H9 (cell line): ENCODE results near the gene PAK5. TPM values are rescaled to one million over a fixed set of nuclear protein-coding genes. Genes with fewer than 3 reads are reported as not detected.

Experiments used
- DNase-seq: peaks from one replicate; pipeline ENCODE4 v3.0.0-alpha.2; 2017
- H2AFZ ChIP-seq: one replicate; pipeline ENCODE4 v1.6.1; 2013; ENCODE audit warnings: mild to moderate bottlenecking, low read length, control low read depth, moderate library complexity
- H2AK5ac ChIP-seq: 2 replicates; pipeline ENCODE4 v1.6.1; 2013; ENCODE audit warnings: low read length, control low read depth, mixed read lengths; ENCODE audit not compliant: insufficient read length
- H2BK120ac ChIP-seq: one replicate; pipeline ENCODE4 v1.6.1; 2013; ENCODE audit warnings: low read depth, mild to moderate bottlenecking, low read length, control low read depth, inconsistent platforms; ENCODE audit not compliant: poor library complexity, severe bottlenecking
- H2BK12ac ChIP-seq: 2 replicates; pipeline ENCODE4 v1.6.1; 2013; ENCODE audit warnings: low read length, control low read depth, mixed read lengths, low read depth; ENCODE audit not compliant: insufficient read length
- H2BK15ac ChIP-seq: 2 replicates; pipeline ENCODE4 v1.6.1; 2013; ENCODE audit warnings: low read depth, low read length, control low read depth
- H2BK20ac ChIP-seq: one replicate; pipeline ENCODE4 v1.6.1; 2013; ENCODE audit warnings: low read depth, mild to moderate bottlenecking, low read length, control low read depth, inconsistent platforms; ENCODE audit not compliant: poor library complexity, severe bottlenecking
- H2BK5ac ChIP-seq: 2 replicates; pipeline ENCODE4 v1.6.1; 2013; ENCODE audit warnings: low read length, control low read depth, mixed read lengths; ENCODE audit not compliant: insufficient read length
- H3K14ac ChIP-seq: 2 replicates; pipeline ENCODE4 v1.6.1; 2013; ENCODE audit warnings: low read length, control low read depth; ENCODE audit not compliant: insufficient read depth
- H3K18ac ChIP-seq: 2 replicates; pipeline ENCODE4 v1.6.1; 2013; ENCODE audit warnings: low read depth, mild to moderate bottlenecking, mixed read lengths, low read length, control low read depth; ENCODE audit not compliant: insufficient read length
- H3K23ac ChIP-seq: 2 replicates; pipeline ENCODE4 v1.6.1; 2013; ENCODE audit warnings: low read length, control low read depth, mixed read lengths, low read depth; ENCODE audit not compliant: insufficient read length
- H3K23me2 ChIP-seq: 2 replicates; pipeline ENCODE4 v1.6.1; 2013; ENCODE audit warnings: low read depth, mild to moderate bottlenecking, mixed read lengths, low read length, control low read depth; ENCODE audit not compliant: insufficient read length, poor library complexity, severe bottlenecking
- H3K27ac ChIP-seq: 2 replicates; pipeline ENCODE4 v1.5.1; 2013; ENCODE audit warnings: low read length, control low read depth, mixed read lengths, low read depth; ENCODE audit not compliant: insufficient read length
- H3K27me3 ChIP-seq: 2 replicates; pipeline ENCODE4 v1.6.1; 2013; ENCODE audit warnings: low read length, control low read depth, inconsistent platforms; ENCODE audit not compliant: insufficient read depth
- H3K4ac ChIP-seq: 2 replicates; pipeline ENCODE4 v1.6.1; 2013; ENCODE audit warnings: low read depth, mild to moderate bottlenecking, control low read depth, inconsistent platforms, low read length, moderate library complexity
- H3K4me1 ChIP-seq: 2 replicates; pipeline ENCODE4 v1.6.1; 2013; ENCODE audit warnings: low read length, control low read depth, inconsistent platforms; ENCODE audit not compliant: insufficient read depth
- H3K4me2 ChIP-seq: 2 replicates; pipeline ENCODE4 v1.6.1; 2013; ENCODE audit warnings: low read length, control low read depth, mixed read lengths; ENCODE audit not compliant: insufficient read length, insufficient read depth
- H3K56ac ChIP-seq: 2 replicates; pipeline ENCODE4 v1.6.1; 2013; ENCODE audit warnings: low read depth, mild to moderate bottlenecking, mixed read lengths, low read length, control low read depth; ENCODE audit not compliant: insufficient read length
- H3K79me1 ChIP-seq: 2 replicates; pipeline ENCODE4 v1.6.1; 2013; ENCODE audit warnings: low read depth, mild to moderate bottlenecking, moderate library complexity, low read length, control low read depth, inconsistent platforms; ENCODE audit not compliant: insufficient read depth, poor library complexity, severe bottlenecking
- H3K79me2 ChIP-seq: 2 replicates; pipeline ENCODE4 v1.6.1; 2013; ENCODE audit warnings: low read length, control low read depth, inconsistent platforms; ENCODE audit not compliant: insufficient read depth
- H3K9ac ChIP-seq: 2 replicates; pipeline ENCODE4 v1.6.1; 2013; ENCODE audit warnings: low read length, control low read depth, mixed read lengths; ENCODE audit not compliant: insufficient read length; ENCODE audit errors: extremely low read depth
- H3K9me3 ChIP-seq: one replicate; pipeline ENCODE4 v1.6.1; 2013; ENCODE audit warnings: low read depth, low read length, inconsistent platforms; ENCODE audit not compliant: control insufficient read depth
- H3T11ph ChIP-seq: one replicate; pipeline ENCODE4 v1.6.1; 2013; ENCODE audit warnings: mild to moderate bottlenecking, low read length, control low read depth, inconsistent platforms
- H4K20me1 ChIP-seq: one replicate; pipeline ENCODE4 v1.6.1; 2013; ENCODE audit not compliant: control insufficient read depth, insufficient read length, insufficient read depth
- H4K5ac ChIP-seq: 2 replicates; pipeline ENCODE4 v1.6.1; 2013; ENCODE audit warnings: low read depth, mild to moderate bottlenecking, mixed read lengths, low read length, control low read depth; ENCODE audit not compliant: insufficient read length
- H4K8ac ChIP-seq: replicated peaks from 2 replicates; pipeline ENCODE4 v1.6.1; 2013; ENCODE audit warnings: low read length, control low read depth, mixed read lengths, low read depth; ENCODE audit not compliant: insufficient read length
- H4K91ac ChIP-seq: 2 replicates; pipeline ENCODE4 v1.6.1; 2013; ENCODE audit warnings: low read depth, mild to moderate bottlenecking, moderate library complexity, mixed read lengths, low read length, control low read depth; ENCODE audit not compliant: insufficient read length
- H3K27ac Mint-ChIP-seq, 3 experiments: 2 replicates in 2 of 3; 3 replicates in 1 of 3; pipeline ENCODE4 v1.8.0; 2020 to 2021; ENCODE audit warnings: mixed read lengths in 3 of 3, mild to moderate bottlenecking in 1 of 3, moderate library complexity in 1 of 3
- H3K27me3 Mint-ChIP-seq: 2 replicates; pipeline ENCODE4 v1.8.0; 2021; ENCODE audit warnings: low read depth, mild to moderate bottlenecking, moderate library complexity, mixed read lengths
- H3K36me3 Mint-ChIP-seq, 3 experiments: 2 replicates in 2 of 3; 3 replicates in 1 of 3; pipeline ENCODE4 v1.8.0; 2020 to 2021; ENCODE audit warnings: low read depth in 3 of 3, mixed read lengths in 3 of 3; ENCODE audit not compliant: insufficient read depth in 1 of 3
- H3K4me1 Mint-ChIP-seq, 2 experiments: 2 replicates each; pipeline ENCODE4 v1.8.0; 2020; ENCODE audit warnings: mixed read lengths in 2 of 2
- H3K4me3 Mint-ChIP-seq, 2 experiments: 2 replicates in 1 of 2; 3 replicates in 1 of 2; pipeline ENCODE4 v1.8.0; 2020 to 2021; ENCODE audit warnings: mild to moderate bottlenecking in 2 of 2, mixed read lengths in 2 of 2, moderate library complexity in 1 of 2
- H3K9me3 Mint-ChIP-seq, 2 experiments: 2 replicates in 1 of 2; 3 replicates in 1 of 2; pipeline ENCODE4 v1.8.0; 2020; ENCODE audit warnings: mild to moderate bottlenecking in 2 of 2, mixed read lengths in 2 of 2, moderate library complexity in 1 of 2
- WGBS: extraction: QIAGEN DNeasy Blood & Tissue Kit; methylation state at CpG from one replicate; pipeline ENCODE4 v1.1.7; 2013; ENCODE audit warnings: missing lambda C conversion rate, low lambda C conversion rate, mixed read lengths; ENCODE audit not compliant: insufficient read length; ENCODE audit errors: extremely low coverage; 5-methylcytosine and 5-hydroxymethylcytosine counted together
- total RNA-seq: library from RNA; stranded (reverse); gene quantifications from 2 replicates; pipeline ENCODE4 v1.2.1, GENCODE V29; 2021
- TF ChIP-seq, protein P1 (sequence below): fragments of 200-600 bp; sonication (generic); conservative IDR thresholded peaks from 3 replicates; pipeline ENCODE4 v1.8.0; 2021; ENCODE audit warnings: antibody characterized with exemption, mild to moderate bottlenecking

Gene PAK5
- total RNA-seq, 1 experiment from 2014 or later = 0.20 TPM

DNA sequence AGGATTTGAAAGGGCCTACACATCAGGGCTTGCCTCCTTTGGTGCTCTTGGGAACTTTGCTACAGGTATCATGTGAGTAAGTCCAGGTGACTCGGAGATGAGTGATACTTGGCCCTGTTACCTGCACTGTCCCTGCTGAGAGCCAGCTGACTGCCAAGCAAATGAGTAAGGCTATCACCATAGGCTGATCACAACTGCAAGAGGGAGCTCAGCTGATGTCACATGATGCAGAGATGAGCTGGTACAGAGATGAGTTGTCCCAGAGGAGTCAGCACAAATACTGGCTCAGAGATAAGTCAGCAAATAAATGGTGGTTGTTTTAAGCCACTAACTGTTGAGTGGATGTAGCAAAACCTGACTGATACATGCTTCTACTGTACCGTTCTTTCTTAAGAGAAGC lies 283.1 kb downstream of the PAK5 start:
- H4K20me1 ChIP-seq = no peaks in the 10 kb centered on the region
- H2BK120ac ChIP-seq = no peak overlapping the region
- WGBS = no CpG with 5 or more reads among the region's 2 CpGs
- H3K79me1 ChIP-seq = no peaks in the 10 kb centered on the region
- no peaks in the 10 kb centered on the region for H3K4me1 ChIP-seq
- H3K79me2 ChIP-seq = no peaks in the 10 kb centered on the region
- no peak overlapping the region for H4K8ac ChIP-seq
- Mint-ChIP-seq H3K4me3 (no peak overlapping the region), H3K27ac (no peak overlapping the region), H3K9me3 (no peaks in the 10 kb centered on the region), H3K4me1 (no peaks in the 10 kb centered on the region), H3K36me3 (no peaks in the 10 kb centered on the region; a peak in 1 of 7 replicates), H3K27me3 (peaks cover 3% of the 10 kb centered on the region; the same call in 1 of the 2 replicates)
- H3K9ac ChIP-seq = no peak overlapping the region
- H3K4me2 ChIP-seq = no peak overlapping the region
- H3K23me2 ChIP-seq = no peaks in the 10 kb centered on the region
- H4K5ac ChIP-seq = no peak overlapping the region
- H2BK12ac ChIP-seq = no peak overlapping the region
- no peak overlapping the region for H3K27ac ChIP-seq
- no peak overlapping the region for H3K23ac ChIP-seq
- no peak overlapping the region for H3K4ac ChIP-seq
- no peak overlapping the region for H2BK20ac ChIP-seq
- no peak overlapping the region for H3K14ac ChIP-seq
- DNase-seq = no peak
- H2AK5ac ChIP-seq = no peak overlapping the region
- TF ChIP-seq, protein P1, sequence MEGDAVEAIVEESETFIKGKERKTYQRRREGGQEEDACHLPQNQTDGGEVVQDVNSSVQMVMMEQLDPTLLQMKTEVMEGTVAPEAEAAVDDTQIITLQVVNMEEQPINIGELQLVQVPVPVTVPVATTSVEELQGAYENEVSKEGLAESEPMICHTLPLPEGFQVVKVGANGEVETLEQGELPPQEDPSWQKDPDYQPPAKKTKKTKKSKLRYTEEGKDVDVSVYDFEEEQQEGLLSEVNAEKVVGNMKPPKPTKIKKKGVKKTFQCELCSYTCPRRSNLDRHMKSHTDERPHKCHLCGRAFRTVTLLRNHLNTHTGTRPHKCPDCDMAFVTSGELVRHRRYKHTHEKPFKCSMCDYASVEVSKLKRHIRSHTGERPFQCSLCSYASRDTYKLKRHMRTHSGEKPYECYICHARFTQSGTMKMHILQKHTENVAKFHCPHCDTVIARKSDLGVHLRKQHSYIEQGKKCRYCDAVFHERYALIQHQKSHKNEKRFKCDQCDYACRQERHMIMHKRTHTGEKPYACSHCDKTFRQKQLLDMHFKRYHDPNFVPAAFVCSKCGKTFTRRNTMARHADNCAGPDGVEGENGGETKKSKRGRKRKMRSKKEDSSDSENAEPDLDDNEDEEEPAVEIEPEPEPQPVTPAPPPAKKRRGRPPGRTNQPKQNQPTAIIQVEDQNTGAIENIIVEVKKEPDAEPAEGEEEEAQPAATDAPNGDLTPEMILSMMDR = no peak
- no peaks in the 10 kb centered on the region for H3K27me3 ChIP-seq
- no peaks in the 10 kb centered on the region for H3K9me3 ChIP-seq
- H2AFZ ChIP-seq = no peak overlapping the region
- H4K91ac ChIP-seq = no peak overlapping the region
- no peak overlapping the region for H3K56ac ChIP-seq
- no peak overlapping the region for H2BK5ac ChIP-seq
- H2BK15ac ChIP-seq = no peak overlapping the region
- H3T11ph ChIP-seq = no peak overlapping the region
- H3K18ac ChIP-seq = no peak overlapping the region
